K562 (cell line): ENCODE measurements around the gene GTF2I. TPM values are rescaled to one million over a fixed set of nuclear protein-coding genes. Genes with fewer than 3 reads are reported as not detected.
"Not testable (repeated sequence)": the region's sequence is repeated elsewhere in the genome, so short reads cannot be mapped to it uniquely, and the experiment has no call there.

Source experiments
- ATAC-seq: fragments of 200-7000 bp; cut with Tn5 transposase; 3 replicates; pipeline ENCODE4 v1.9.1; 2020; ENCODE audit warnings: moderate library complexity
- BruUV-seq: library from RNA; stranded (reverse); fragments of 400-500 nt; replicated peaks from 2 replicates; lab custom pipeline; 2021; lab: Mats Ljungman, UMichigan
- CTCF ChIA-PET: fragments of 300-600 bp; formaldehyde crosslinking; extraction: SDS; loops from one replicate; lab custom pipeline; 2021; ENCODE audit warnings: low intra/inter-chr PET ratio; lab: Yijun Ruan, JAX
- POLR2A ChIA-PET: fragments of 300-600, 350-650 bp; sonication (Branson Sonifier 250); formaldehyde crosslinking; extraction: SDS; loops from one replicate; lab custom pipeline; 2021; ENCODE audit warnings: antibody characterized with exemption, inconsistent platforms; lab: Yijun Ruan, JAX
- DNase-seq, 4 experiments: peaks; one replicate each; pipeline versions ENCODE4 v3.0.0 to v3.0.0-alpha.2; 2011 to 2018; ENCODE audit warnings: low spot score in 3 of 4, mixed read lengths in 3 of 4; ENCODE audit errors: extremely low read depth in 1 of 4
- FAIRE-seq: peaks from 2 replicates; lab custom pipeline; 2011; peaks lifted over from hg19 to GRCh38; lab: Jason Lieb, UNC
- H2AFZ ChIP-seq: 2 replicates; pipeline ENCODE4 v1.6.0; 2011; ENCODE audit warnings: low read depth, low read length, control low read depth, inconsistent platforms
- H3K27ac ChIP-seq: fragments of 200-600 bp; 3 replicates; pipeline ENCODE4 v1.8.0; 2011; ENCODE audit warnings: low read depth, mild to moderate bottlenecking, control low read depth, inconsistent platforms, low read length, moderate library complexity, mixed read lengths; ENCODE audit errors: extremely low read depth
- H3K27me3 ChIP-seq, 2 experiments: fragments of 300-600 bp in 1 of 2; 2 replicates in 1 of 2; 3 replicates in 1 of 2; pipeline versions ENCODE4 v1.6.0 to v1.8.0; 2011; ENCODE audit warnings: inconsistent platforms in 2 of 2, low read length in 2 of 2, mild to moderate bottlenecking in 1 of 2, mixed read lengths in 1 of 2, moderate library complexity in 1 of 2; ENCODE audit not compliant: control insufficient read depth in 2 of 2, insufficient read depth in 2 of 2
- H3K36me3 ChIP-seq: fragments of 300-600 bp; 3 replicates; pipeline ENCODE4 v1.8.0; 2011; ENCODE audit warnings: mild to moderate bottlenecking, low read length, inconsistent platforms; ENCODE audit not compliant: control insufficient read depth, insufficient read depth
- H3K4me1 ChIP-seq, 2 experiments: fragments of 200-600 bp in 1 of 2; replicated peaks in 1 of 2; 2 replicates in 1 of 2; 3 replicates in 1 of 2; pipeline versions ENCODE4 v1.5.1 to v1.8.0; 2011; ENCODE audit warnings: inconsistent platforms in 2 of 2, low read length in 2 of 2, mild to moderate bottlenecking in 1 of 2, mixed read lengths in 1 of 2, moderate library complexity in 1 of 2; ENCODE audit not compliant: control insufficient read depth in 2 of 2, insufficient read depth in 2 of 2
- H3K4me2 ChIP-seq: 2 replicates; pipeline ENCODE4 v1.6.1; 2011; ENCODE audit warnings: low read length, control low read depth, inconsistent platforms, mixed read lengths; ENCODE audit not compliant: insufficient read depth
- H3K4me3 ChIP-seq: fragments of 200-600 bp; sonication (generic), shearing (Covaris generic); 2 replicates; pipeline ENCODE4 v1.5.1; 2016; ENCODE audit warnings: control low read depth, inconsistent platforms
- H3K79me2 ChIP-seq: fragments of 200-600 bp; 3 replicates; pipeline ENCODE4 v1.8.0; 2011; ENCODE audit warnings: low read length, inconsistent platforms; ENCODE audit not compliant: control insufficient read depth, insufficient read depth
- H3K9ac ChIP-seq, 2 experiments: 2 replicates each; pipeline versions ENCODE4 v1.6.0 to v1.6.1; 2011; ENCODE audit warnings: low read depth in 2 of 2, low read length in 2 of 2, control low read depth in 1 of 2, inconsistent platforms in 1 of 2, mild to moderate bottlenecking in 1 of 2, mixed read lengths in 1 of 2; ENCODE audit not compliant: insufficient read depth in 1 of 2
- H3K9me1 ChIP-seq: one replicate; pipeline ENCODE4 v1.6.0; 2011; ENCODE audit warnings: inconsistent platforms, mild to moderate bottlenecking, low read length, moderate library complexity; ENCODE audit not compliant: control insufficient read depth, insufficient read depth
- H3K9me3 ChIP-seq: replicated peaks from 2 replicates; pipeline ENCODE4 v1.5.1; 2011; ENCODE audit warnings: low read depth, low read length, inconsistent platforms; ENCODE audit not compliant: control insufficient read depth, insufficient read depth
- H4K20me1 ChIP-seq: replicated peaks from 2 replicates; pipeline ENCODE4 v1.6.1; 2011; ENCODE audit warnings: low read length, inconsistent platforms, mixed read lengths; ENCODE audit not compliant: control insufficient read depth, insufficient read depth
- WGBS: fragments of 100-300 bp; shearing (Covaris generic); methylation state at CpG from one replicate; pipeline ENCODE4 v1.1.6; 2016; ENCODE audit warnings: low coverage, mixed read lengths; ENCODE audit not compliant: insufficient coverage; ENCODE audit errors: missing lambda C conversion rate; 5-methylcytosine and 5-hydroxymethylcytosine counted together
- in situ Hi-C: fragments of 300-500 bp; cut with MboI; formaldehyde crosslinking; loops from 4 replicates; pipeline ENCODE4 v1.15.0; 2018; ENCODE audit warnings: inconsistent platforms, mixed read lengths
- intact Hi-C: fragments of 100-400 bp; cut with micrococcal nuclease; formaldehyde crosslinking; loops from 2 replicates; pipeline ENCODE4 v1.14.2; 2022
- polyA plus RNA-seq, 8 experiments: library from polyadenylated mRNA; depleted of rRNA in 4 of 8; stranded (reverse) in 5 of 8; unstranded in 3 of 8; fragments of >200 nt; fragmentation: Nextera tagmentation in 2 of 8; fragmentation: Illumina TruSeq in 1 of 8; extraction: Ambion mirVana in 2 of 8; extraction: Trizol in 1 of 8; gene quantifications; 2 replicates each; pipeline versions ENCODE4 v1.2.1 to v1.2.3, GENCODE V29; 2011 to 2014; ENCODE audit warnings: inconsistent platforms in 1 of 8, missing spikeins in 1 of 8
- total RNA-seq, 7 experiments: library from RNA; depleted of rRNA in 6 of 7; stranded (reverse); fragments of >200 nt in 6 of 7; fragmentation: Illumina TruSeq in 2 of 7; extraction: Trizol in 2 of 7; gene quantifications; 2 replicates each; pipeline versions ENCODE4 v1.2.1 to v1.2.3, GENCODE V29; 2011 to 2021; ENCODE audit warnings: low replicate concordance in 1 of 7

Gene GTF2I
- total and polyA plus RNA-seq, 9 of the 15 experiments (the other 6 are each of a cell fraction or from before 2014, with no cell fraction given), result 8.4 to 161 (median 90.0) TPM

- H3K36me3 ChIP-seq, H3K79me2 ChIP-seq, FAIRE-seq, DNase-seq, H3K4me3 ChIP-seq, H3K4me2 ChIP-seq, H3K9me1 ChIP-seq, in situ Hi-C loops, H3K9ac ChIP-seq, CTCF ChIA-PET, intact Hi-C loops, H2AFZ ChIP-seq, H4K20me1 ChIP-seq, H3K9me3 ChIP-seq, H3K27ac ChIP-seq, POLR2A ChIA-PET, H3K4me1 ChIP-seq, H3K27me3 ChIP-seq, BruUV-seq: not testable (repeated sequence)
- WGBS, result 58% methylated on average over 3 of the region's 6 CpGs
- peak; percentile 66 for ATAC-seq
Measured at GRCh38 chr7:74772093-74772492, 114.6 kb downstream of the GTF2I start.

GRCh38 chr7:74773760-74774750 lies 116.5 kb downstream of the GTF2I start, which contains the start of gene NCF1:
NCF1 (plus strand) TSS chr7:74774011; CDS start chr7:74774032, 21 bp downstream.
- H4K20me1 ChIP-seq, H3K4me2 ChIP-seq, H3K27ac ChIP-seq, FAIRE-seq, H3K4me1 ChIP-seq, CTCF ChIA-PET, POLR2A ChIA-PET, H3K9me3 ChIP-seq, H3K36me3 ChIP-seq, BruUV-seq, H3K4me3 ChIP-seq, DNase-seq, intact Hi-C loops, in situ Hi-C loops, H3K9ac ChIP-seq, H3K9me1 ChIP-seq, H3K27me3 ChIP-seq, H2AFZ ChIP-seq, H3K79me2 ChIP-seq: not testable (repeated sequence)
- WGBS, result no CpG with 5 or more reads among the region's 21 CpGs
- peak; percentile 81 for ATAC-seq

GRCh38 chr7:74775111-74775510 lies 117.6 kb downstream of the GTF2I start:
- H3K9me1 ChIP-seq, H3K4me2 ChIP-seq, H3K4me3 ChIP-seq, H2AFZ ChIP-seq, H3K9me3 ChIP-seq, H3K79me2 ChIP-seq, BruUV-seq, CTCF ChIA-PET, H3K4me1 ChIP-seq, H3K27me3 ChIP-seq, intact Hi-C loops, POLR2A ChIA-PET, H3K27ac ChIP-seq, FAIRE-seq, ATAC-seq, in situ Hi-C loops, H4K20me1 ChIP-seq, DNase-seq, H3K36me3 ChIP-seq, H3K9ac ChIP-seq: not testable (repeated sequence)
- WGBS, result no CpG with 5 or more reads among the region's 6 CpGs
